GM13977 (cell line): ENCODE measurements around the gene PRKCA.

Source experiments
- DNase-seq: peaks from one replicate; pipeline ENCODE4 v3.0.0; 2012; ENCODE audit warnings: low spot score
- CTCF ChIP-seq: IDR thresholded peaks from 2 replicates; pipeline ENCODE4 v1.5.1; 2012; ENCODE audit warnings: mild to moderate bottlenecking, control low read depth; ENCODE audit not compliant: insufficient read depth; ENCODE audit errors: extremely low read depth, missing control alignments
- in situ Hi-C: fragments of 300-500 bp; cut with MboI; formaldehyde crosslinking; loops from one replicate; pipeline ENCODE4 v1.12.0; 2022; ENCODE audit warnings: low sequenced_read_pairs, low pct_unique_long_range_greater_than_20kb, mixed read lengths, inconsistent platforms; ENCODE audit not compliant: unreplicated experiment

Gene PRKCA

GRCh38 chr17:66331038-66331816, 28.8 kb downstream of the PRKCA start:
- DNase-seq, result no peak
- no peak for TF ChIP-seq CTCF
- in situ Hi-C loops, result no loop called here

GRCh38 chr17:66335797-66336196, 33.4 kb downstream of the PRKCA start:
- in situ Hi-C loops, result no loop called here
- no peak for DNase-seq

GRCh38 chr17:66337268-66337667, 34.9 kb downstream of the PRKCA start:
- DNase-seq, result no peak
- TF ChIP-seq CTCF, result no peak
- in situ Hi-C loops, result no loop called here

More at GRCh38 chr17:66335797-66336196, 33.4 kb downstream of the PRKCA start:
- TF ChIP-seq CTCF, result no peak

DNA sequence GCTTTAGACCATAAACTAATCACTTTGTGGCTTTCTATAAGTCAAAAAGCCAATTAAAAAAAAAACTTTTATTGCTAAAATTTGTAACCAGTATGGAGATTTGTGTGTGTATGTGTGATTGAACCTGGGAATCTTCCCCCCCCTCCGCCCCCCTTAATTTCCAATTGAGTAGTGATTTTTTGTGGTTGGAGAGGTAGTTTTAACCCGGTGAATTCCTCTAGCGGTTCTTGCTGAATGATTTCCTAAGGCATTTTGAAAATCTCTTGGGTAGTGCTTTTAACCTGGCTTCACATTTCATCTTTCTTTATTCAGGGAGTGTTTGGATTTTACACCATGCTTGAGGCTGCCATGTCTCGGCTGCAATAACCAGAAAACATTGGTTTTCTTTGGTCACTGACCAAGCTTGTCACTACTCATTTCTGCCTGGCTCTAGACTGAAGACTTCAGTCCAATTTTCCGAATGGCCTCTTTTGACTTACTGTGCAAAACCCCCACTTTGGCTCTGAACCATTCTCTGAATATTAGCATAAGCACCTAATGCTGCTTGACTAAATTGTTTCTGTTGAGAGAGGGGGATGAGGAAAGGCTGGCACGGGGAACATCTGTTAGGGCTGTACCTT, 35.6 kb downstream of the PRKCA start:
- in situ Hi-C loops, result no loop called here
- DNase-seq, result no peak
- TF ChIP-seq CTCF, result no peak

- no peak for TF ChIP-seq CTCF
- DNase-seq, result no peak
- in situ Hi-C loops, result no loop called here
Measured at GRCh38 chr17:66338937-66339336, 36.5 kb downstream of the PRKCA start.

DNA sequence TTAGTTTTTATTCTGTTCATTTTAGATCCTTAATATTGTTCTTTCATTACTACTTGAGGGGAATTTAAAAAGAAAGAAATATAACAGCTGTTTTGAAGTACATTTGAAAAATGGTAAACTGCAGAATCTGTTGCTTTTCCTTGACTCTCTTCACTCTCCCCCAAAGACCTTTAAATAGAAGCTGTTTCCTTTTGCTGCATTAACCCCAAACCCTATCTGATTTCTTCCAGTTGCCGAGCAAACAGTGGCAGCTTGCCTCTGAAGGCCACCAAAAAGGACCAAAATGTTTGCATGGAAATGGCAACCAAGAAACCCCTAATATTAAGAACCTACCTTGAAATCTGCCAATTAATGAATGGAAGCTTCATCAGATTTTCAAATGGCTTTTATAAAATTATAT, 37.1 kb downstream of the PRKCA start:
- DNase-seq, result no peak
- in situ Hi-C loops, result no loop called here
- no peak for TF ChIP-seq CTCF
